PC-9 (cell line): ENCODE results near the gene INO80C.

Experiments
- CTCF ChIP-seq: fragments of 200-600 bp; sonication (generic); conservative IDR thresholded peaks from 2 replicates; pipeline ENCODE4 v1.6.1; 2017; ENCODE audit warnings: mixed run types, antibody characterized with exemption, mild to moderate bottlenecking, moderate library complexity
- EZH2 ChIP-seq: fragments of 200-600 bp; sonication (generic); IDR thresholded peaks from 2 replicates; pipeline ENCODE4 v1.8.0; 2017; ENCODE audit warnings: antibody characterized with exemption, low read depth

GRCh38 chr18:35497370-35498197 is at the start of gene INO80C:
- TF ChIP-seq EZH2 (no peak), CTCF (no peak)
